Body of pancreas (tissue), 4 donors: ENCODE data around the gene BTG3.

ENCODE experiments used
- CTCF ChIP-seq, 7 experiments: fragments of 450-650 bp in 4 of 7; fragments of 200-600 bp in 3 of 7; sonication (generic) in 3 of 7; IDR thresholded peaks; one replicate each; pipeline ENCODE4 v1.5.1; 2016 to 2019; ENCODE audit warnings: antibody characterized with exemption in 7 of 7
- POLR2A ChIP-seq, 3 donors: fragments of 450-650 bp; IDR thresholded peaks; one replicate each; pipeline ENCODE4 v1.6.1; 2016; ENCODE audit warnings: antibody characterized with exemption in 3 of 3, mild to moderate bottlenecking in 2 of 3

GRCh38 chr21:17640821-17641220, 28.1 kb upstream of the BTG3 start:
- TF ChIP-seq CTCF (IDR thresholded peaks at IDR 0.05) = no peak
- TF ChIP-seq POLR2A (IDR thresholded peaks at IDR 0.05) = no peak
